HUES6 (cell line): ENCODE results near the gene DGCR6L.
"Not testable (repeated sequence)": the region's sequence is repeated elsewhere in the genome, so short reads cannot be mapped to it uniquely, and the experiment has no call there.

Experiments
- H3K27ac ChIP-seq: 2 replicates; pipeline ENCODE4 v1.7.0; 2013; ENCODE audit warnings: low read depth, mild to moderate bottlenecking, low read length, inconsistent platforms
- H3K27me3 ChIP-seq: 2 replicates; pipeline ENCODE4 v1.6.1; 2013; ENCODE audit warnings: low read length; ENCODE audit not compliant: control insufficient read depth, insufficient read depth
- H3K36me3 ChIP-seq: 2 replicates; pipeline ENCODE4 v1.6.1; 2013; ENCODE audit warnings: low read length; ENCODE audit not compliant: control insufficient read depth, insufficient read depth
- H3K4me1 ChIP-seq: 2 replicates; pipeline ENCODE4 v1.6.1; 2013; ENCODE audit warnings: low read length; ENCODE audit not compliant: control insufficient read depth, insufficient read depth
- H3K4me3 ChIP-seq: 2 replicates; pipeline ENCODE4 v1.5.1; 2013; ENCODE audit warnings: low read depth, low read length
- H3K9ac ChIP-seq: one replicate; pipeline ENCODE4 v1.6.1; 2013; ENCODE audit warnings: mild to moderate bottlenecking, low read length
- H3K9me3 ChIP-seq: 2 replicates; pipeline ENCODE4 v1.6.1; 2013; ENCODE audit warnings: low read depth, low read length; ENCODE audit not compliant: control insufficient read depth, insufficient read depth

The DGCR6L gene

DNA sequence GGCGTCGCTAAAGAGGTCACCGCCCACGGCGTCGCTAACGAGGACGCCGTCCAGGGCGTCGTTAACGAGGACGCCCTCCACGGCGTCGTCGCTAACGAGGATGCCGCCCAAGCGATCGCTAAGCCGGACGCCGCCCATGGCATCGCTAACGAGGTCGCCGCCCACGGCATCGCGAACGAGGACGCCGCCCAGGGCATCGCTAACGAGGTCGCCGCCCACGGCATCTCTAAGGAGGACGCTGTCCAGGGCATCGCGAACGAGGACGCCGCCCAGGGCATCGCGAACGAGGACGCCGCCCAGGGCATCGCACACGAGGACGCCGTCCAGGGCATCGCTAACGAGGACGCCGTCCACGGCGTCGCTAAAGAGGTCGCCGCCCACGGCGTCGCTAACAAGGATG lies 37.0 kb upstream of the DGCR6L start:
- H3K9me3 ChIP-seq, H3K9ac ChIP-seq: not testable (repeated sequence)

DNA sequence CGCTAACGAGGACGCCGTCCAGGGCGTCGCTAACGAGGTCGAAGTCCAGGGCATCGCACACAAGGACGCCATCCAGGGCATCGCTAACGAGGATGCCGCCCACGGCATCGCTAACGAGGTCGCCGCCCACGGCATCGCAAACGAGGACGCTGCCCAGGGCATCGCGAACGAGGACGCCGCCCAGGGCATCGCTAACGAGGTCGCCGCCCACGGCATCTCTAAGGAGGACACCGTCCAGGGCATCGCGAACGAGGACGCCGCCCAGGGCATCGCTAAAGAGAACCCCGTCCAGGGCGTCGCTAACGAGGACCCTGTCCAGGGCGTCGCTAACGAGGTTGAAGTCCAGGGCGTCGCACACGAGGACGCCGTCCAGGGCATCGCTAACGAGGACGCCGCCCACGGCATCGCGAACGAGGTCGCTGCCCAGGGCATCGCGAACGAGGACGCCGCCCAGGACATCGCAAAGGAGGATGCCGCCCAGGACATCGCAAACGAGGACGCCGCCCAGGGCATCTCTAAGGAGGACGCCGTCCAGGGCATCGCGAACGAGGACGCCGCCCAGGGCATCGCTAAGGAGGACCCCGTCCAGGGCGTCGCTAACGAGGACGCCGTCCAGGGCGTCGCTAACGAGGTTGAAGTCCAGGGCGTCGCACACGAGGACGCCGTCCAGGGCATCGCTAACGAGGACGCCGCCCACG lies 36.2 kb upstream of the DGCR6L start:
- not testable (repeated sequence) for H3K27me3 ChIP-seq, H3K36me3 ChIP-seq, H3K27ac ChIP-seq, H3K9ac ChIP-seq, H3K9me3 ChIP-seq, H3K4me3 ChIP-seq, H3K4me1 ChIP-seq

More for the DNA sequence above, 37.0 kb upstream of the DGCR6L start:
- H3K4me1 ChIP-seq, H3K27me3 ChIP-seq, H3K27ac ChIP-seq, H3K4me3 ChIP-seq, H3K36me3 ChIP-seq: not testable (repeated sequence)

GRCh38 chr22:20354238-20354975 lies 34.5 kb upstream of the DGCR6L start:
- no peak overlapping the region for H3K4me3 ChIP-seq
- no peak overlapping the region for H3K9ac ChIP-seq
- H3K36me3 ChIP-seq = no peaks in the 10 kb centered on the region
- no peak overlapping the region for H3K27ac ChIP-seq
- H3K4me1 ChIP-seq = no peaks in the 10 kb centered on the region
- no peaks in the 10 kb centered on the region for H3K27me3 ChIP-seq
- H3K9me3 ChIP-seq = no peaks in the 10 kb centered on the region

DNA sequence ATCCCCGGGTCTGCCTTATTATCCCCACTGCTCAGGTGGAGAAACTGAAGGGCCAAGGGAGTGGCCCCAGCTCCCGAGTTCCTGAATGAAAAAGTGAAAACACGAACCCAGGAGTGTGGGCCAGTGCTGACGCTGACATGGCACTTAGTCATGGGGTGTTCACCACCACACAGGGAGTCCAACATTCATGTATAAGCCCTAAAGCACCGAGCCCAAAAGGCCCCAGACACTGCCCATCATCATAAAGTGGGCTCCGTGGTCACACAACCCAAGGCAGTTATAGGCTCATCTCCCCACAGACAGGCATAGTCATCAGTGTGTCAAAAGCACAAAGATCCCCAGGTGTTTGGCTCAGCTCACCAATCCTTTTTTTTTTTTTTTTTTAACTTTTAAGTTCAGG lies 32.7 kb upstream of the DGCR6L start:
- not testable (repeated sequence) for H3K9me3 ChIP-seq, H3K9ac ChIP-seq, H3K36me3 ChIP-seq, H3K27me3 ChIP-seq, H3K4me3 ChIP-seq, H3K27ac ChIP-seq, H3K4me1 ChIP-seq

GRCh38 chr22:20346553-20346952 lies 26.7 kb upstream of the DGCR6L start:
- H3K9ac ChIP-seq, H3K9me3 ChIP-seq, H3K4me3 ChIP-seq, H3K36me3 ChIP-seq, H3K27me3 ChIP-seq, H3K27ac ChIP-seq, H3K4me1 ChIP-seq: not testable (repeated sequence)

GRCh38 chr22:20338291-20338690 lies 18.4 kb upstream of the DGCR6L start:
- H3K9me3 ChIP-seq, H3K4me1 ChIP-seq, H3K36me3 ChIP-seq, H3K4me3 ChIP-seq, H3K27ac ChIP-seq, H3K9ac ChIP-seq, H3K27me3 ChIP-seq: not testable (repeated sequence)

DNA sequence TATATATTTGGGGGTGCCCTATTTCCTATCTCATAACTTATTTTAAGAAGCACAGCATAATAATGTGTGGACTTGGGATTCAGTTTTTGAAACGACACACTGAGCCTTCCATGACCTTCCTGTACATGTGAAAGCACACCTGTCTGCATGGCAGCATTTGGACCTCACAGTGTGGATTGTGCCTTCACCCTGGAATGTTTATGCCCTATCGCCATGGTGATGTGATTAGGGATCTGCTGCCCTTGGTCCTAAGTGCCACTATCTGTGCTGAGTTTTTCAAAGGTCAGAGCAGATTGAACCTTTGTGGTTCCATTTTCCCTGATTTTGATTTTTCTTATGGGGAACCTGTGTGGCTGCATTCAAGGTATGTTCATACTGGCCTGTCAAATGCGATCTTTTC lies 17.9 kb upstream of the DGCR6L start:
- H3K4me1 ChIP-seq, H3K9me3 ChIP-seq, H3K4me3 ChIP-seq: not testable (repeated sequence)

DNA sequence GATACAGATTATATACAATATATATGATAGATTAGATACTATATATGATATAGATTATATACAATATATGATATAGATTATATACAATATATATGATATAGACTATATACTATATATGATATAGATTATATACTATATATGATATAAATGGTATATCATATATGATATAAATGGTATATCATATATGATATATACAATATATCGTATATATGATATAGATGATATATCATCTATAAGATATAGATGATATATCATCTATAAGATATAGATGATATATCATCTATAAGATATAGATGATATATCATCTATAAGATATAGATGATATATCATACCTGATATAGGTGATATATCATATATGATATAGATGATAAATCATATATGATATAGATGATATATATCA lies 16.7 kb upstream of the DGCR6L start:
- H3K27me3 ChIP-seq, H3K4me3 ChIP-seq, H3K9me3 ChIP-seq, H3K4me1 ChIP-seq, H3K36me3 ChIP-seq, H3K9ac ChIP-seq, H3K27ac ChIP-seq: not testable (repeated sequence)

More for the DNA sequence above, 17.9 kb upstream of the DGCR6L start:
- H3K27me3 ChIP-seq, H3K36me3 ChIP-seq, H3K9ac ChIP-seq, H3K27ac ChIP-seq: not testable (repeated sequence)

DNA sequence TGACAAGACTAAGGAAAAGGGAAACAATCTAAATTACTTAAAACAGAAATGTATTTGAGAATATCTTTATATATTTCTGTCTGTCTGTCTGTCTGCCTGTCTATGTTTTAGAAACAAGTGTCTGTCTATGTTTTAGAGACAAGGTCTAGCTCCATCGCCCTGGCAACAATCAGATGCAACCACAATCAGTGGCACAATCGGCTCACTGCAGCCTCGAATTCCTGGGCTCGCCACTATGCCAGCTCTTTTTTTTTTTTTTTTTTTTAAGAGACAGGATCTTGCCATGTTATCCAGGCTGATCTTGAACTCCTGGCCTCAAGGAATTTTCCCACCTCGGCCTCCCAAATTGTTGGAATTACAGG lies 8.7 kb upstream of the DGCR6L start:
- not testable (repeated sequence) for H3K36me3 ChIP-seq, H3K4me3 ChIP-seq, H3K9me3 ChIP-seq, H3K27ac ChIP-seq, H3K27me3 ChIP-seq, H3K4me1 ChIP-seq, H3K9ac ChIP-seq

- H3K9me3 ChIP-seq, H3K9ac ChIP-seq, H3K4me3 ChIP-seq, H3K36me3 ChIP-seq, H3K27me3 ChIP-seq, H3K27ac ChIP-seq: not testable (repeated sequence)
- H3K4me1 ChIP-seq = peaks cover 15% of the 10 kb centered on the region; the same call in 1 of the 2 replicates
Measured at GRCh38 chr22:20325996-20326395, 6.1 kb upstream of the DGCR6L start.

GRCh38 chr22:20324139-20324516 lies 4.3 kb upstream of the DGCR6L start:
- peaks cover 21% of the 10 kb centered on the region for H3K4me1 ChIP-seq
- H3K27me3 ChIP-seq = no peaks in the 10 kb centered on the region
- H3K27ac ChIP-seq = no peak overlapping the region
- no peak overlapping the region for H3K9ac ChIP-seq
- H3K4me3 ChIP-seq = no peak overlapping the region
- no peaks in the 10 kb centered on the region for H3K36me3 ChIP-seq
- no peaks in the 10 kb centered on the region for H3K9me3 ChIP-seq
